Fibroblast of lung (primary cell): ENCODE results near the gene CCDC87. TPM values are rescaled to one million over a fixed set of nuclear protein-coding genes. Genes with fewer than 3 reads are reported as not detected.

ENCODE experiments used
- DNase-seq, 2 donors: peaks; one replicate each; pipeline versions ENCODE4 v3.0.0 to v3.0.0-alpha.2; 2010; ENCODE audit warnings: low read depth in 2 of 2
- H2AFZ ChIP-seq: 2 replicates; pipeline ENCODE4 v1.5.1; 2012; ENCODE audit warnings: low read length, control low read depth, inconsistent platforms
- H3K27ac ChIP-seq: 2 replicates; pipeline ENCODE4 v1.5.1; 2011; ENCODE audit warnings: low read length, control low read depth; ENCODE audit not compliant: insufficient read depth
- H3K27me3 ChIP-seq: 2 replicates; pipeline ENCODE4 v1.5.1; 2011; ENCODE audit warnings: mild to moderate bottlenecking, low read length; ENCODE audit not compliant: control insufficient read depth, insufficient read depth
- H3K36me3 ChIP-seq: 2 replicates; pipeline ENCODE4 v1.5.1; 2011; ENCODE audit warnings: low read length; ENCODE audit not compliant: control insufficient read depth, insufficient read depth
- H3K4me1 ChIP-seq: 2 replicates; pipeline ENCODE4 v1.5.1; 2011; ENCODE audit warnings: low read length; ENCODE audit not compliant: control insufficient read depth, insufficient read depth; ENCODE audit errors: extremely low read depth
- H3K4me2 ChIP-seq: 2 replicates; pipeline ENCODE4 v1.5.1; 2011; ENCODE audit warnings: low read length, control low read depth; ENCODE audit not compliant: insufficient read depth; ENCODE audit errors: extremely low read depth
- H3K4me3 ChIP-seq, 4 experiments: fragments of 200-600 bp in 1 of 4; sonication (generic) in 1 of 4; replicated peaks in 1 of 4; 2 replicates each; pipeline ENCODE4 v1.5.1; 2011 to 2016; ENCODE audit warnings: low read length in 4 of 4, low read depth in 3 of 4, mild to moderate bottlenecking in 3 of 4, control low read depth in 2 of 4, inconsistent platforms in 1 of 4, mixed read lengths in 1 of 4; ENCODE audit not compliant: insufficient read depth in 1 of 4; ENCODE audit errors: control extremely low read depth in 1 of 4
- H3K79me2 ChIP-seq: 2 replicates; pipeline ENCODE4 v1.5.1; 2012; ENCODE audit warnings: mild to moderate bottlenecking, low read length, inconsistent platforms; ENCODE audit not compliant: control insufficient read depth, insufficient read depth
- H3K9ac ChIP-seq: 2 replicates; pipeline ENCODE4 v1.5.1; 2011; ENCODE audit warnings: mild to moderate bottlenecking, low read length, control low read depth; ENCODE audit not compliant: insufficient read depth
- H3K9me3 ChIP-seq: 2 replicates; pipeline ENCODE4 v1.5.1; 2012; ENCODE audit warnings: low read depth, low read length; ENCODE audit not compliant: control insufficient read depth, insufficient read depth
- H4K20me1 ChIP-seq: 2 replicates; pipeline ENCODE4 v1.5.1; 2011; ENCODE audit warnings: low read length; ENCODE audit not compliant: control insufficient read depth, insufficient read depth; ENCODE audit errors: extremely low read depth
- CTCF ChIP-seq, 2 donors: IDR thresholded peaks in 1 of 2; conservative IDR thresholded peaks in 1 of 2; 1 replicate in 1 of 2; 2 replicates in 1 of 2; pipeline ENCODE4 v1.5.1; 2011 to 2012; ENCODE audit warnings: low read length in 2 of 2, control low read depth in 1 of 2, inconsistent platforms in 1 of 2, low read depth in 1 of 2, mild to moderate bottlenecking in 1 of 2
- EZH2 ChIP-seq: IDR thresholded peaks from 2 replicates; pipeline ENCODE4 v1.5.1; 2012; ENCODE audit warnings: low read length, control low read depth, mild to moderate bottlenecking; ENCODE audit errors: missing control alignments
- polyA plus RNA-seq, 2 donors: library from polyadenylated mRNA; depleted of rRNA in 1 of 2; stranded (reverse) in 1 of 2; unstranded in 1 of 2; fragments of >200 nt; gene quantifications; 2 replicates each; pipeline ENCODE4 v1.2.1, GENCODE V29; 2011 to 2012; ENCODE audit warnings: missing spikeins in 1 of 2
- total RNA-seq: library from RNA; depleted of rRNA; stranded (reverse); fragments of >200 nt; gene quantifications from 2 replicates; pipeline ENCODE4 v1.2.1, GENCODE V29; 2014

Gene CCDC87
- total and polyA plus RNA-seq, 2 donors (not counting 1 experiment from before 2014, with no cell fraction given) = 0.11 to 0.33 TPM

- Histone ChIP-seq H3K4me1 (no peaks in the 10 kb centered on the region), H2AFZ (no peak overlapping the region), H3K4me3 (no peak overlapping the region), H3K79me2 (no peaks in the 10 kb centered on the region), H3K4me2 (no peak overlapping the region), H3K9me3 (no peaks in the 10 kb centered on the region), H3K27me3 (peaks cover 16% of the 10 kb centered on the region), H3K9ac (no peak overlapping the region), H4K20me1 (no peaks in the 10 kb centered on the region), H3K36me3 (no peaks in the 10 kb centered on the region), H3K27ac (no peak overlapping the region)
- DNase-seq = no peak
- no peak for TF ChIP-seq CTCF (conservative IDR thresholded peaks at IDR 0.05 in 1 of 2, IDR thresholded peaks at IDR 0.05 in 1 of 2; ENCODE audit: low read depth in 1 of 2, low read length in 2 of 2)
- TF ChIP-seq EZH2 = no peak
These were observed 36.8 kb downstream of the CCDC87 start for GRCh38 chr11:66556086-66556485.

GRCh38 chr11:66555416-66555815, 37.4 kb downstream of the CCDC87 start:
- no peaks in the 10 kb centered on the region for H3K36me3 ChIP-seq
- no peak overlapping the region for H3K9ac ChIP-seq
- no peaks in the 10 kb centered on the region for H3K79me2 ChIP-seq
- H3K27ac ChIP-seq = no peak overlapping the region
- H2AFZ ChIP-seq = no peak overlapping the region
- peaks cover 18% of the 10 kb centered on the region for H3K27me3 ChIP-seq
- no peaks in the 10 kb centered on the region for H3K9me3 ChIP-seq
- no peaks in the 10 kb centered on the region for H4K20me1 ChIP-seq
- no peak for TF ChIP-seq CTCF (conservative IDR thresholded peaks at IDR 0.05 in 1 of 2, IDR thresholded peaks at IDR 0.05 in 1 of 2; ENCODE audit: low read depth in 1 of 2, low read length in 2 of 2)
- no peak for TF ChIP-seq EZH2
- no peak for DNase-seq
- H3K4me1 ChIP-seq = no peaks in the 10 kb centered on the region
- H3K4me2 ChIP-seq = no peak overlapping the region
- H3K4me3 ChIP-seq = no peak overlapping the region

GRCh38 chr11:66554602-66555001, 38.3 kb downstream of the CCDC87 start:
- no peaks in the 10 kb centered on the region for H4K20me1 ChIP-seq
- H3K4me3 ChIP-seq = no peak overlapping the region
- no peaks in the 10 kb centered on the region for H3K9me3 ChIP-seq
- no peaks in the 10 kb centered on the region for H3K79me2 ChIP-seq
- H3K4me2 ChIP-seq = no peak overlapping the region
- peaks cover 13% of the 10 kb centered on the region for H3K27me3 ChIP-seq
- H3K4me1 ChIP-seq = no peaks in the 10 kb centered on the region
- H3K36me3 ChIP-seq = no peaks in the 10 kb centered on the region
- no peak for TF ChIP-seq CTCF (conservative IDR thresholded peaks at IDR 0.05 in 1 of 2, IDR thresholded peaks at IDR 0.05 in 1 of 2; ENCODE audit: low read depth in 1 of 2, low read length in 2 of 2)
- TF ChIP-seq EZH2 = no peak
- no peak overlapping the region for H3K9ac ChIP-seq
- no peak overlapping the region for H2AFZ ChIP-seq
- DNase-seq = no peak
- H3K27ac ChIP-seq = no peak overlapping the region
